Fibroblast of villous mesenchyme (primary cell): Measurements from ENCODE around the gene DNASE1L1. TPM values are rescaled to one million over a fixed set of nuclear protein-coding genes. Genes with fewer than 3 reads are reported as not detected.

Experiments
- DNase-seq: peaks from one replicate; pipeline ENCODE4 v3.0.0-alpha.2; 2010; ENCODE audit warnings: low read depth
- H3K4me3 ChIP-seq: 2 replicates; pipeline ENCODE4 v1.5.1; 2011; ENCODE audit warnings: low read depth, mild to moderate bottlenecking, low read length
- CTCF ChIP-seq: IDR thresholded peaks from 2 replicates; pipeline ENCODE4 v1.5.1; 2012; ENCODE audit warnings: low read depth, mild to moderate bottlenecking, low read length; ENCODE audit not compliant: insufficient read depth
- total RNA-seq: library from RNA; depleted of rRNA; stranded (reverse); fragments of >200 nt; gene quantifications from 2 replicates; pipeline ENCODE4 v1.2.3, GENCODE V29; 2012

Gene DNASE1L1
- total RNA-seq, 1 donor: 53.5 TPM

- DNase-seq: no peak
- no peak for TF ChIP-seq CTCF
- no peak overlapping the region for H3K4me3 ChIP-seq
Observed at GRCh38 chrX:154441984-154442707, 33.1 kb upstream of the DNASE1L1 start.

GRCh38 chrX:154441564-154441963 is 32.5 kb upstream of the DNASE1L1 start:
- DNase-seq: no peak
- H3K4me3 ChIP-seq: no peak overlapping the region
- no peak for TF ChIP-seq CTCF

- TF ChIP-seq CTCF: no peak
- H3K4me3 ChIP-seq: no peak overlapping the region
- no peak for DNase-seq
Observed at GRCh38 chrX:154440623-154441357, 31.7 kb upstream of the DNASE1L1 start.

GRCh38 chrX:154439841-154440240 is 30.8 kb upstream of the DNASE1L1 start:
- DNase-seq: no peak
- TF ChIP-seq CTCF: no peak
- no peak overlapping the region for H3K4me3 ChIP-seq

- H3K4me3 ChIP-seq: peak overlapping the region; percentile 72
- TF ChIP-seq CTCF: no peak
- DNase-seq: peak; percentile 3
Observed at GRCh38 chrX:154437971-154438893, 29.2 kb upstream of the DNASE1L1 start.

- peak within 1 kb of the TSS; percentile 72 for H3K4me3 ChIP-seq
- TF ChIP-seq CTCF: no peak
- peak; percentile 54 for DNase-seq
Observed at GRCh38 chrX:154436983-154437752, 28.1 kb upstream of the DNASE1L1 start, which contains the start of gene GDI1. Gene GDI1 (plus strand): TSS chrX:154437154. CDS start chrX:154437255, 101 bp downstream.
